HEK293T (cell line): Measurements from ENCODE around the gene FRMPD2.

Source experiments
- ARNT ChIP-seq: fragments of 450-650 bp; IDR thresholded peaks from 2 replicates; pipeline ENCODE4 v1.6.1; 2017; ENCODE audit warnings: mild to moderate bottlenecking
- ELF4 ChIP-seq: fragments of 450-650 bp; IDR thresholded peaks from 2 replicates; pipeline ENCODE4 v1.6.1; 2017; ENCODE audit warnings: antibody characterized with exemption
- FOXA1 ChIP-seq: fragments of 450-650 bp; IDR thresholded peaks from 2 replicates; pipeline ENCODE4 v1.6.1; 2016; ENCODE audit warnings: mild to moderate bottlenecking
- FOXK2 ChIP-seq: fragments of 450-650 bp; IDR thresholded peaks from 2 replicates; pipeline ENCODE4 v1.6.1; 2016; ENCODE audit warnings: mild to moderate bottlenecking
- LEF1 ChIP-seq: fragments of 450-650 bp; IDR thresholded peaks from 2 replicates; pipeline ENCODE4 v1.6.1; 2017; ENCODE audit warnings: mild to moderate bottlenecking, borderline replicate concordance
- NFRKB ChIP-seq: fragments of 450-650 bp; IDR thresholded peaks from 2 replicates; pipeline ENCODE4 v1.6.1; 2016; ENCODE audit warnings: mild to moderate bottlenecking, moderate library complexity
- SP1 ChIP-seq: fragments of 450-650 bp; IDR thresholded peaks from 2 replicates; pipeline ENCODE4 v1.6.1; 2017
- SUZ12 ChIP-seq: fragments of 450-650 bp; IDR thresholded peaks from 2 replicates; pipeline ENCODE4 v1.6.1; 2016; ENCODE audit warnings: mild to moderate bottlenecking
- TARDBP ChIP-seq: fragments of 450-650 bp; IDR thresholded peaks from 2 replicates; pipeline ENCODE4 v1.6.1; 2016

DNA sequence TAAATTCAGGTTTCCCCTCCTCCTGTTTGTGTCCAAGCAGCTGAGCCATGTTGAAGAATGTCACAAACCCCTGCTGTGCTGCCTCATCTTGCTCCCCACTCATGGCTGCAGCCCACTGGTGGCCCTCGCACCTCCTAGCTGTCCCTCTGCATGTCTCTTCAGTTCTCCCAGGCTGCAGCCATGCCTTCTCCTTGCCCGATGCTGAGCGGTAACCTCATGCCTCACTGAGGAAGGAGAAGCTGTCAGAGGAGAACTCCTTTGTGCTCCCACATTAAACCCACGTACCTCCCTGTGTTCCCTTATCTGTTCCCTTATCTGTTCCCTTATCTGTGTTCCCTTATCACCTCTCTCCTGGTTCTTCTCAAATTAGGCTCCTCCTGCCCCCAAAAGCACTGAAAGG lies 10.3 kb upstream of the FRMPD2 start:
- TF ChIP-seq SUZ12 (no peak), NFRKB (no peak), SP1 (no peak), TARDBP (no peak), ARNT (no peak), LEF1 (no peak), FOXK2 (no peak), FOXA1 (no peak), ELF4 (no peak)
